ENCODE results near the gene SUGP2. TPM values are rescaled to one million over a fixed set of nuclear protein-coding genes. Genes with fewer than 3 reads are reported as not detected.

Gene SUGP2
- total and polyA plus RNA-seq, 2 of the 13 experiments (the other 11 are each of a cell fraction or from before 2014, with no cell fraction given) = 40.6 to 57.7 TPM

DNA sequence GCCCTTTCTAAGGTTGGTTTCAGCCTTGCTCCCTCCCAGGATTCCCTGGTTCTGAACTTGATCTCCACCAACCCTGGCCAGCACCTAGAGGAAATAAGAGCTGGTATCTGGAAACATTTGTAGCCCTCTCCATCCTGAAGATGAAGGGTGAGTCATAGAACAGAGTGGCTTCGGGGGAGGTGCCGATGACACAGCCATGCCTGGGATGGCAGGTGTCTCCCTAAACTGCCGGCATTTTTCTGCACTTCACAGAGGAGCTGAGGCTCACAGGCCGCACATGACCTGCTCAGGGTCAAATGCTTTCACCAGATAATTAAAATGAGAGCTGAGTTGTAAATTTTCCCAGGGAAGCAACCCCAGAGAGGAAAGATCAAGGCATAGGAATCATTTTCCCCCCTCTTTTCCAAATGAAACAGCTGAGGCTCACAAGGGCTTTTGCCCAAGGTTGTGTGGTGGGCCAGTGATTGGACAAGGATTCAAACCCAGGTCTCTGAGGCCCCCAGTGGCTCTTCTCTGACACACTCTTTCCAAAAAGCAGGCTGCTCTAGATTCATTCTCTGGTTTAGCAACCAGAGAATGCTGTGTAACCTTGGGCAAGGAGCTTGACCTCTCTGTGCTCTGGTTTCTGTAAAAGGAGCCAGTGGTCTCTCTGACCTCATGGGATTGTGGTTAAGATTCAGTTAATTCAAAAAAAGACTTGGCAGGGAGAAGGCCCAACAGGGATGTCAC, 29.3 kb upstream of the SUGP2 start:
- ATAC-seq = no peak
- BruUV-seq (replicated peaks) = TSS peak; percentile 96
- in situ Hi-C loops (cut with HindIII; ENCODE audit: extremely low pct_ligation_motif_present, low pct_unique_long_range_greater_than_20kb) (no loop called here), intact Hi-C loops (cut with micrococcal nuclease; ENCODE audit: unreplicated experiment) (loop anchor here (1.0 to 5.0 kb wide), 4 partner anchors 30 to 76 kb away; partner anchors contain the start of genes ARMC6, SUGP2 and TMEM161A)
- H3K4me2 ChIP-seq (ENCODE audit: low read depth, low read length) = peak overlapping the region; percentile 71
- ChIA-PET CTCF (ENCODE audit: low intra/inter-chr PET ratio, low total read pairs) (interaction anchor here (1.2 kb wide), 1 partner anchor 77 kb away, joined by 4 read pairs; no protein-coding TSS in a partner anchor), POLR2A (interaction anchor here (1.0 to 6.5 kb wide), 11 partner anchors 11 to 141 kb away, joined by 3 to 43 read pairs (median 4); partner anchors contain the start of genes BORCS8, NR2C2AP and RFXANK)
- no peaks in the 10 kb centered on the region for H3K9me3 ChIP-seq (ENCODE audit: low read length)
- H3K9ac ChIP-seq (ENCODE audit: insufficient read depth, low read depth, low read length) = peak overlapping the region; percentile 54
- peaks cover 3 to 8% of the 10 kb centered on the region in 2 experiments; a peak in 3 of 5 replicates for H3K36me3 ChIP-seq (replicated peaks in 1 of 2; ENCODE audit: control insufficient read depth in 1 of 2, insufficient read depth in 2 of 2, low read length in 2 of 2)
- no peaks in the 10 kb centered on the region for H4K20me1 ChIP-seq (ENCODE audit: insufficient read depth, low read length)
- peaks cover 9% of the 10 kb centered on the region for H3K79me2 ChIP-seq (ENCODE audit: insufficient read depth, low read length)
- H3K4me3 ChIP-seq (replicated peaks in 1 of 3; ENCODE audit: insufficient read depth in 1 of 3, low read depth in 2 of 3, low read length in 3 of 3) = peak overlapping the region in 2 of 3 experiments; percentile 17 to 47; a peak in 3 of 6 replicates
- FAIRE-seq = no peak
- no peaks in the 10 kb centered on the region for H3K27me3 ChIP-seq (ENCODE audit: control insufficient read depth in 1 of 2, insufficient read depth in 2 of 2, low read length in 2 of 2)
- TF ChIP-seq ZFP36 (IDR thresholded peaks at IDR 0.05; ENCODE audit: borderline replicate concordance, low read depth, low read length, partially characterized antibody) (peak; percentile 72), HOXD1 (CRISPR knock-in tag; IDR thresholded peaks at IDR 0.05) (0 out of 2 replicates have a peak, but pooled peaks have one; percentile 4), ZNF768 (CRISPR knock-in tag; IDR thresholded peaks at IDR 0.05) (peak; percentile 95; the same call in 1 of the 2 replicates), HCFC1 (IDR thresholded peaks at IDR 0.05; ENCODE audit: low read depth, low read length) (no peak), RCOR2 (CRISPR knock-in tag; IDR thresholded peaks at IDR 0.05) (peak; percentile 56; the same call in 1 of the 2 replicates), ZNF484 (CRISPR knock-in tag; IDR thresholded peaks at IDR 0.05; ENCODE audit: borderline replicate concordance, low read depth) (no peak), FOSL2 (CRISPR knock-in tag; IDR thresholded peaks at IDR 0.05) (peak; percentile 84)
- TF ChIP-seq, protein P1, sequence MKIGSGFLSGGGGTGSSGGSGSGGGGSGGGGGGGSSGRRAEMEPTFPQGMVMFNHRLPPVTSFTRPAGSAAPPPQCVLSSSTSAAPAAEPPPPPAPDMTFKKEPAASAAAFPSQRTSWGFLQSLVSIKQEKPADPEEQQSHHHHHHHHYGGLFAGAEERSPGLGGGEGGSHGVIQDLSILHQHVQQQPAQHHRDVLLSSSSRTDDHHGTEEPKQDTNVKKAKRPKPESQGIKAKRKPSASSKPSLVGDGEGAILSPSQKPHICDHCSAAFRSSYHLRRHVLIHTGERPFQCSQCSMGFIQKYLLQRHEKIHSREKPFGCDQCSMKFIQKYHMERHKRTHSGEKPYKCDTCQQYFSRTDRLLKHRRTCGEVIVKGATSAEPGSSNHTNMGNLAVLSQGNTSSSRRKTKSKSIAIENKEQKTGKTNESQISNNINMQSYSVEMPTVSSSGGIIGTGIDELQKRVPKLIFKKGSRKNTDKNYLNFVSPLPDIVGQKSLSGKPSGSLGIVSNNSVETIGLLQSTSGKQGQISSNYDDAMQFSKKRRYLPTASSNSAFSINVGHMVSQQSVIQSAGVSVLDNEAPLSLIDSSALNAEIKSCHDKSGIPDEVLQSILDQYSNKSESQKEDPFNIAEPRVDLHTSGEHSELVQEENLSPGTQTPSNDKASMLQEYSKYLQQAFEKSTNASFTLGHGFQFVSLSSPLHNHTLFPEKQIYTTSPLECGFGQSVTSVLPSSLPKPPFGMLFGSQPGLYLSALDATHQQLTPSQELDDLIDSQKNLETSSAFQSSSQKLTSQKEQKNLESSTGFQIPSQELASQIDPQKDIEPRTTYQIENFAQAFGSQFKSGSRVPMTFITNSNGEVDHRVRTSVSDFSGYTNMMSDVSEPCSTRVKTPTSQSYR (CRISPR knock-in tag; IDR thresholded peaks at IDR 0.05; ENCODE audit: borderline replicate concordance) = peak; percentile 80
- WGBS (ENCODE audit: low lambda C conversion rate) = 80% methylated on average over 4 of the region's 4 CpGs
- DNase-seq (ENCODE audit: low spot score) = peak; percentile 30
- peak overlapping the region; percentile 71 for H3K27ac ChIP-seq (ENCODE audit: extremely low read length, insufficient read depth, low read length)
- no peak overlapping the region for H2AFZ ChIP-seq (ENCODE audit: low read length)
- peaks cover 76% of the 10 kb centered on the region for H3K4me1 ChIP-seq (ENCODE audit: insufficient read depth, low read length)
